Measurements from ENCODE around the gene GRM8.

Gene GRM8

DNA sequence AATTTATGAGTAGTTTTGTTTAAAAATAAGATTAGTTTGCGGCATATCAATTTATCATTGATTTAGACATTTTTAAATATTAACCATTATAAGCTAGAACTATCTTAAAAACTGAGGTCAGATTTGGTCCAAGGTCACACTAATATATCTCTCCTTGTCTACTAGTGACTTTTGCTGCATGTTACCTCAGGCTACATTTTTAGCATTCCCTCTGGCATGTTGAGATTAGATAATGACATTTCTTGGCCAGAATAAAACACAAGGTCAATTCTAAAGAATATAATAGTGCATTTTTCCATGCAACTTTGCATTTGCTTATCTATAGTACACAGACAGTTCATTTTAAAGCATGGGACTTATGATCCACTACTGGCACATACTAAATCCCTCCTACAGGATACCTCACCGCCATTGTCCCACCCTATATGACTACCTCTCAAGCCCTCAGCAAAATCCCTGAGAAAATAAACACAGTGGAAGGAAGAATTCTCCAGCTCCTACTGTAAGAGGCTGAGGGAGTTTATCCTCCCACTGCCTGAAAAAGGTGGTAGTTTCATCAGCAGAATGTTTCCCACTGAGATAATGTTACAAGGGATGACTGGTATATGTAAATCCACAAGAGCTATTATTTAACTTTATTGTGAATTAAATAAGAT is 816.4 kb downstream of the GRM8 start:
- Histone ChIP-seq H3K36me3 (ENCODE audit: insufficient read depth, low read length) (no peaks in the 10 kb centered on the region), H3K4me1 (ENCODE audit: insufficient read depth, low read length) (no peaks in the 10 kb centered on the region), H4K20me1 (ENCODE audit: insufficient read depth, low read length) (no peaks in the 10 kb centered on the region), H3K4me3 (ENCODE audit: low read depth in 1 of 2, low read length in 2 of 2) (no peak overlapping the region), H3K27ac (ENCODE audit: low read length) (no peak overlapping the region), H3K4me2 (ENCODE audit: insufficient read depth, low read length) (no peak overlapping the region), H2AFZ (ENCODE audit: low read depth, low read length) (no peak overlapping the region), H3K9ac (ENCODE audit: low read depth, low read length) (no peak overlapping the region), H3K9me3 (ENCODE audit: insufficient read depth, low read length, severe bottlenecking) (no peaks in the 10 kb centered on the region), H3K79me2 (ENCODE audit: insufficient read depth, low read length) (no peaks in the 10 kb centered on the region), H3K27me3 (ENCODE audit: insufficient read depth, low read length, poor library complexity) (no peaks in the 10 kb centered on the region)
- TF ChIP-seq, protein P1, sequence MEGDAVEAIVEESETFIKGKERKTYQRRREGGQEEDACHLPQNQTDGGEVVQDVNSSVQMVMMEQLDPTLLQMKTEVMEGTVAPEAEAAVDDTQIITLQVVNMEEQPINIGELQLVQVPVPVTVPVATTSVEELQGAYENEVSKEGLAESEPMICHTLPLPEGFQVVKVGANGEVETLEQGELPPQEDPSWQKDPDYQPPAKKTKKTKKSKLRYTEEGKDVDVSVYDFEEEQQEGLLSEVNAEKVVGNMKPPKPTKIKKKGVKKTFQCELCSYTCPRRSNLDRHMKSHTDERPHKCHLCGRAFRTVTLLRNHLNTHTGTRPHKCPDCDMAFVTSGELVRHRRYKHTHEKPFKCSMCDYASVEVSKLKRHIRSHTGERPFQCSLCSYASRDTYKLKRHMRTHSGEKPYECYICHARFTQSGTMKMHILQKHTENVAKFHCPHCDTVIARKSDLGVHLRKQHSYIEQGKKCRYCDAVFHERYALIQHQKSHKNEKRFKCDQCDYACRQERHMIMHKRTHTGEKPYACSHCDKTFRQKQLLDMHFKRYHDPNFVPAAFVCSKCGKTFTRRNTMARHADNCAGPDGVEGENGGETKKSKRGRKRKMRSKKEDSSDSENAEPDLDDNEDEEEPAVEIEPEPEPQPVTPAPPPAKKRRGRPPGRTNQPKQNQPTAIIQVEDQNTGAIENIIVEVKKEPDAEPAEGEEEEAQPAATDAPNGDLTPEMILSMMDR (IDR thresholded peaks at IDR 0.05; ENCODE audit: borderline replicate concordance, extremely low read depth, low read length, poor library complexity, severe bottlenecking), result no peak
- TF ChIP-seq EZH2 (IDR thresholded peaks at IDR 0.05; ENCODE audit: borderline replicate concordance, low read depth, low read length, severe bottlenecking), result no peak
- ATAC-seq (ENCODE audit: insufficient read depth, low read depth), result no peak
- DNase-seq, result no peak

DNA sequence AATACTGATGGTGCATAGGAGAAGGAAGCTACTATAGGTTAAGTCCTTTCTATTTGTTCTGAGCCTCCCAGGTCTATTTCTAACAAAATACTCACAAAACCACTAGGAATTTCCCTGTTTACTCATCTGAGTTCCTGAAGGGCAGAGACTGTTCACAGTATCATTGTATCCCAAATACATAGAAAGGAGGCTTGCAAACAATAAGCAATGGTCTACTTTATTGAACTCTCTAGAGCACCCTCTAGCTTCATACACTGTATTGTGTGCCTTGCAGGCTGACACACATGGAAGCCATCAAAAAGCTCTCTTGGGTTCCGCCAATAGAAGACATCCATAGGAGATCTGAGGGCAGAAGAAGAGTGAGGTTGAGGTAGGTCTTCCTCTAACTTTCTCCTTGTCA is 826.1 kb downstream of the GRM8 start:
- Histone ChIP-seq H3K27me3 (ENCODE audit: insufficient read depth, low read length, poor library complexity) (no peaks in the 10 kb centered on the region), H2AFZ (ENCODE audit: low read depth, low read length) (no peak overlapping the region), H3K79me2 (ENCODE audit: insufficient read depth, low read length) (no peaks in the 10 kb centered on the region), H3K4me2 (ENCODE audit: insufficient read depth, low read length) (no peak overlapping the region), H3K9me3 (ENCODE audit: insufficient read depth, low read length, severe bottlenecking) (no peaks in the 10 kb centered on the region), H3K9ac (ENCODE audit: low read depth, low read length) (no peak overlapping the region), H3K4me1 (ENCODE audit: insufficient read depth, low read length) (no peaks in the 10 kb centered on the region), H3K4me3 (ENCODE audit: low read depth in 1 of 2, low read length in 2 of 2) (no peak overlapping the region), H3K36me3 (ENCODE audit: insufficient read depth, low read length) (no peaks in the 10 kb centered on the region), H3K27ac (ENCODE audit: low read length) (no peak overlapping the region), H4K20me1 (ENCODE audit: insufficient read depth, low read length) (no peaks in the 10 kb centered on the region)
- no peak for TF ChIP-seq EZH2 (IDR thresholded peaks at IDR 0.05; ENCODE audit: borderline replicate concordance, low read depth, low read length, severe bottlenecking)
- TF ChIP-seq, protein P1 (IDR thresholded peaks at IDR 0.05; ENCODE audit: borderline replicate concordance, extremely low read depth, low read length, poor library complexity, severe bottlenecking), result no peak
- no peak for ATAC-seq (ENCODE audit: insufficient read depth, low read depth)
- DNase-seq, result no peak

DNA sequence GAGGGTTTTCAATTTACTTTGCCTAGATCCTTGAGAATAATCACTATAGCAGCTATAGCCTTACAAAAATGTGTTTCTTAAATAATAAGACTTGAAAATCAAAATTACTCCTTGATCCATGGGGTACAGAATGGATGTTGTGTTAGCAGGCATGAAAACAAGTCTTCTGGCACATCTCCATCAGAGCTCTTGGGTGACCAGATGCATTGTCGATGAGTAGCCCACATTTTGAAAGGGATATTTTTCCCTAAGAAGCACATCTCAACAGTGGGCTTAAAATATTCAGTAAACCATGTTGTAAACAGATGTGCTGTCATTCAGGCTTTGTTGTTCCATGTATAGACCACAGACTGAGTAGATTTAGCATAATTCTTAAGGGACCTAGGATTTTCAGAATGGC is 827.8 kb downstream of the GRM8 start:
- Histone ChIP-seq H3K79me2 (ENCODE audit: insufficient read depth, low read length) (no peaks in the 10 kb centered on the region), H4K20me1 (ENCODE audit: insufficient read depth, low read length) (no peaks in the 10 kb centered on the region), H3K4me3 (ENCODE audit: low read depth in 1 of 2, low read length in 2 of 2) (no peak overlapping the region), H3K9me3 (ENCODE audit: insufficient read depth, low read length, severe bottlenecking) (no peaks in the 10 kb centered on the region), H3K4me1 (ENCODE audit: insufficient read depth, low read length) (no peaks in the 10 kb centered on the region), H3K9ac (ENCODE audit: low read depth, low read length) (no peak overlapping the region), H3K27ac (ENCODE audit: low read length) (no peak overlapping the region), H3K27me3 (ENCODE audit: insufficient read depth, low read length, poor library complexity) (no peaks in the 10 kb centered on the region), H3K4me2 (ENCODE audit: insufficient read depth, low read length) (no peak overlapping the region), H2AFZ (ENCODE audit: low read depth, low read length) (no peak overlapping the region), H3K36me3 (ENCODE audit: insufficient read depth, low read length) (no peaks in the 10 kb centered on the region)
- DNase-seq (no peak), ATAC-seq (ENCODE audit: insufficient read depth, low read depth) (no peak)
- TF ChIP-seq EZH2 (IDR thresholded peaks at IDR 0.05; ENCODE audit: borderline replicate concordance, low read depth, low read length, severe bottlenecking), result no peak
- TF ChIP-seq, protein P1 (IDR thresholded peaks at IDR 0.05; ENCODE audit: borderline replicate concordance, extremely low read depth, low read length, poor library complexity, severe bottlenecking), result no peak

Data from DND-41 (cell line).